Measurements from ENCODE around the gene SRD5A3. TPM values are rescaled to one million over a fixed set of nuclear protein-coding genes. Genes with fewer than 3 reads are reported as not detected.
A peak's percentile ranks its signal among the peaks of the same experiment; 100 is the strongest.
"Not testable (repeated sequence)": the region's sequence is repeated elsewhere in the genome, so short reads cannot be mapped to it uniquely, and the experiment has no call there.

Gene SRD5A3
- total RNA-seq, 4 donors from 2014 or later: 3.0 to 7.9 (median 5.2) TPM

- H3K36me3 ChIP-seq: peaks cover 0 to 8% (median 4%) of the 10 kb centered on the region in 4 donors
- no peak overlapping the region for H3K4me3 ChIP-seq
- 89% methylated on average over 5 of the region's 5 CpGs for WGBS
- H3K9me3 ChIP-seq: no peaks in the 10 kb centered on the region
- DNase-seq (ENCODE audit: extremely low spot score): no peak
- peak overlapping the region in 2 of 4 donors; percentile 74 to 85 for H3K27ac ChIP-seq (replicated peaks in 1 of 4)
- TF ChIP-seq EP300 (IDR thresholded peaks at IDR 0.05) (no peak), POLR2A (IDR thresholded peaks at IDR 0.05; ENCODE audit: low read depth) (no peak), POLR2AphosphoS5 (IDR thresholded peaks at IDR 0.05) (no peak), CTCF (IDR thresholded peaks at IDR 0.05) (no peak)
- intact Hi-C loops (cut with DNase I): no loop called here
- no peaks in the 10 kb centered on the region for H3K27me3 ChIP-seq
- H3K4me1 ChIP-seq: peaks cover 24 to 37% (median 30%) of the 10 kb centered on the region in 4 donors
Measured at GRCh38 chr4:55356991-55357461, 11.0 kb downstream of the SRD5A3 start.

GRCh38 chr4:55358246-55358645 is 12.2 kb downstream of the SRD5A3 start:
- WGBS: 100% methylated on average over 2 of the region's 2 CpGs
- TF ChIP-seq POLR2AphosphoS5 (IDR thresholded peaks at IDR 0.05): no peak
- TF ChIP-seq EP300 (IDR thresholded peaks at IDR 0.05): no peak
- TF ChIP-seq CTCF (IDR thresholded peaks at IDR 0.05): no peak
- no peak for TF ChIP-seq POLR2A (IDR thresholded peaks at IDR 0.05; ENCODE audit: low read depth)
- DNase-seq (ENCODE audit: extremely low spot score): no peak
- intact Hi-C loops (cut with DNase I): no loop called here
- Histone ChIP-seq H3K36me3 (peaks cover 0 to 8% (median 4%) of the 10 kb centered on the region in 4 donors), H3K4me3 (no peak overlapping the region), H3K27me3 (no peaks in the 10 kb centered on the region), H3K9me3 (no peaks in the 10 kb centered on the region), H3K4me1 (peaks cover 24 to 37% (median 30%) of the 10 kb centered on the region in 4 donors), H3K27ac (replicated peaks in 1 of 4) (peak overlapping the region; percentile 74 to 85 (median 80))

- Histone ChIP-seq H3K4me1 (peaks cover 24 to 37% (median 30%) of the 10 kb centered on the region in 4 donors), H3K27ac (replicated peaks in 1 of 4) (peak overlapping the region; percentile 74 to 85 (median 80)), H3K36me3 (peaks cover 0 to 3% (median 3%) of the 10 kb centered on the region in 4 donors), H3K27me3 (no peaks in the 10 kb centered on the region), H3K9me3 (no peaks in the 10 kb centered on the region), H3K4me3 (no peak overlapping the region)
- TF ChIP-seq POLR2A (IDR thresholded peaks at IDR 0.05; ENCODE audit: low read depth) (no peak), CTCF (IDR thresholded peaks at IDR 0.05) (no peak), EP300 (IDR thresholded peaks at IDR 0.05) (no peak), POLR2AphosphoS5 (IDR thresholded peaks at IDR 0.05) (peak; percentile 14 to 45)
- DNase-seq (ENCODE audit: extremely low spot score): no peak
- intact Hi-C loops (cut with DNase I): no loop called here
- 22% methylated on average over 2 of the region's 2 CpGs for WGBS
Measured at GRCh38 chr4:55358668-55359067, 12.6 kb downstream of the SRD5A3 start.

GRCh38 chr4:55359397-55359916 is 13.4 kb downstream of the SRD5A3 start:
- Histone ChIP-seq H3K27ac (replicated peaks in 1 of 4) (peak overlapping the region; percentile 74 to 85 (median 80)), H3K4me1 (peaks cover 24 to 37% (median 30%) of the 10 kb centered on the region in 4 donors), H3K9me3 (no peaks in the 10 kb centered on the region), H3K4me3 (peak overlapping the region in 3 of 4 donors; percentile 10 to 17 (median 15)), H3K36me3 (peaks cover 0 to 6% (median 2%) of the 10 kb centered on the region in 4 donors), H3K27me3 (no peaks in the 10 kb centered on the region)
- intact Hi-C loops (cut with DNase I): no loop called here
- 49% methylated on average over 8 of the region's 8 CpGs for WGBS
- TF ChIP-seq EP300 (IDR thresholded peaks at IDR 0.05): no peak
- peak; percentile 54 to 74 for TF ChIP-seq POLR2AphosphoS5 (IDR thresholded peaks at IDR 0.05)
- TF ChIP-seq POLR2A (IDR thresholded peaks at IDR 0.05; ENCODE audit: low read depth): no peak
- no peak for DNase-seq (ENCODE audit: extremely low spot score)

GRCh38 chr4:55362938-55363337 is 16.9 kb downstream of the SRD5A3 start:
- not testable (repeated sequence) for H3K4me3 ChIP-seq; DNase-seq (ENCODE audit: extremely low spot score)

More at GRCh38 chr4:55362938-55363337, 16.9 kb downstream of the SRD5A3 start:
- Histone ChIP-seq H3K4me1 (peaks cover 18 to 29% (median 24%) of the 10 kb centered on the region in 4 donors), H3K36me3 (peaks cover 0 to 18% (median 5%) of the 10 kb centered on the region in 4 donors)
- intact Hi-C loops (cut with DNase I); H3K27me3 ChIP-seq; H3K9me3 ChIP-seq; H3K27ac ChIP-seq (replicated peaks in 1 of 4): not testable (repeated sequence)
- 94% methylated on average over 7 of the region's 9 CpGs for WGBS
